Esophagus squamous epithelium (tissue), 4 donors: Measurements from ENCODE around the gene SAYSD1.

Experiments
- CTCF ChIP-seq, 6 experiments: fragments of 450-650 bp in 4 of 6; fragments of 200-600 bp in 2 of 6; sonication (generic) in 2 of 6; IDR thresholded peaks; one replicate each; pipeline ENCODE4 v1.5.1; 2016 to 2019; ENCODE audit warnings: antibody characterized with exemption in 6 of 6, mild to moderate bottlenecking in 4 of 6, moderate library complexity in 4 of 6
- POLR2A ChIP-seq, 4 donors: fragments of 450-650 bp; IDR thresholded peaks; one replicate each; pipeline ENCODE4 v1.6.1; 2017; ENCODE audit warnings: antibody characterized with exemption in 4 of 4, mild to moderate bottlenecking in 4 of 4, moderate library complexity in 3 of 4

GRCh38 chr6:39083231-39083634 lies 31.8 kb downstream of the SAYSD1 start:
- TF ChIP-seq POLR2A (IDR thresholded peaks at IDR 0.05) = no peak
- TF ChIP-seq CTCF (IDR thresholded peaks at IDR 0.05) = no peak
